Liver (tissue), 9 donors: ENCODE measurements around the gene CPSF4L. TPM values are rescaled to one million over a fixed set of nuclear protein-coding genes. Genes with fewer than 3 reads are reported as not detected.

ENCODE experiments used
- DNase-seq: peaks from one replicate; pipeline ENCODE4 v3.0.0-alpha.2; 2017; ENCODE audit warnings: low spot score
- H3K27ac ChIP-seq, 2 donors: one replicate each; pipeline ENCODE4 v1.7.0; 2013; ENCODE audit warnings: inconsistent platforms in 2 of 2, low read length in 2 of 2, control low read depth in 1 of 2, low read depth in 1 of 2, mild to moderate bottlenecking in 1 of 2
- H3K27me3 ChIP-seq, 4 donors: one replicate each; pipeline versions ENCODE4 v1.6.1 to v1.7.0; 2013; ENCODE audit warnings: low read length in 3 of 4, inconsistent platforms in 1 of 4, mild to moderate bottlenecking in 1 of 4, moderate library complexity in 1 of 4; ENCODE audit not compliant: control insufficient read depth in 4 of 4, insufficient read depth in 4 of 4
- H3K36me3 ChIP-seq, 4 donors: one replicate each; pipeline versions ENCODE4 v1.6.1 to v1.7.0; 2013; ENCODE audit warnings: low read length in 3 of 4, mild to moderate bottlenecking in 3 of 4, low read depth in 1 of 4, moderate library complexity in 1 of 4; ENCODE audit not compliant: control insufficient read depth in 4 of 4, insufficient read depth in 3 of 4
- H3K4me1 ChIP-seq, 4 donors: one replicate each; pipeline versions ENCODE4 v1.6.1 to v1.7.0; 2013; ENCODE audit warnings: low read length in 3 of 4, mild to moderate bottlenecking in 3 of 4, moderate library complexity in 1 of 4; ENCODE audit not compliant: control insufficient read depth in 4 of 4, insufficient read depth in 4 of 4
- H3K4me3 ChIP-seq, 3 donors: one replicate each; pipeline versions ENCODE4 v1.6.1 to v1.7.0; 2013; ENCODE audit warnings: low read length in 3 of 3, control low read depth in 1 of 3, low read depth in 1 of 3, mild to moderate bottlenecking in 1 of 3
- H3K9ac ChIP-seq, 2 donors: one replicate each; pipeline ENCODE4 v1.7.0; 2013; ENCODE audit warnings: low read length in 2 of 2, mild to moderate bottlenecking in 2 of 2, moderate library complexity in 2 of 2, control low read depth in 1 of 2, low read depth in 1 of 2
- H3K9me3 ChIP-seq, 4 donors: one replicate each; pipeline versions ENCODE4 v1.6.1 to v1.7.0; 2013; ENCODE audit warnings: low read length in 3 of 4; ENCODE audit not compliant: control insufficient read depth in 4 of 4
- EGR1 ChIP-seq, 2 donors: IDR thresholded peaks; 2 replicates each; pipeline ENCODE4 v1.6.1; 2016 to 2018; ENCODE audit warnings: antibody characterized with exemption in 2 of 2, low read depth in 2 of 2
- FOXA1 ChIP-seq: IDR thresholded peaks from 2 replicates; pipeline ENCODE4 v1.6.1; 2016; ENCODE audit warnings: antibody characterized with exemption
- FOXA2 ChIP-seq: IDR thresholded peaks from 2 replicates; pipeline ENCODE4 v1.6.1; 2016; ENCODE audit warnings: antibody characterized with exemption
- GABPA ChIP-seq, 2 donors: IDR thresholded peaks in 1 of 2; conservative IDR thresholded peaks in 1 of 2; 2 replicates each; pipeline ENCODE4 v1.6.1; 2016; ENCODE audit warnings: antibody characterized with exemption in 2 of 2, mild to moderate bottlenecking in 1 of 2, moderate library complexity in 1 of 2
- HNF4A ChIP-seq, 2 donors: conservative IDR thresholded peaks; 2 replicates each; pipeline ENCODE4 v1.6.1; 2016; ENCODE audit warnings: antibody characterized with exemption in 2 of 2, mild to moderate bottlenecking in 2 of 2
- HNF4G ChIP-seq: IDR thresholded peaks from 2 replicates; pipeline ENCODE4 v1.6.1; 2016; ENCODE audit warnings: antibody characterized with exemption
- NR2F2 ChIP-seq: IDR thresholded peaks from 2 replicates; pipeline ENCODE4 v1.6.1; 2016; ENCODE audit warnings: antibody characterized with exemption
- RAD21 ChIP-seq, 2 donors: IDR thresholded peaks; 2 replicates each; pipeline ENCODE4 v1.6.1; 2016; ENCODE audit warnings: antibody characterized with exemption in 2 of 2, mild to moderate bottlenecking in 2 of 2
- RXRA ChIP-seq, 2 donors: IDR thresholded peaks; 2 replicates each; pipeline ENCODE4 v1.6.1; 2017 to 2018; ENCODE audit warnings: antibody characterized with exemption in 2 of 2, mild to moderate bottlenecking in 1 of 2
- SP1 ChIP-seq: IDR thresholded peaks from 2 replicates; pipeline ENCODE4 v1.6.1; 2018; ENCODE audit warnings: antibody characterized with exemption, mild to moderate bottlenecking
- TAF1 ChIP-seq: conservative IDR thresholded peaks from 2 replicates; pipeline ENCODE4 v1.6.1; 2016; ENCODE audit warnings: antibody characterized with exemption, mild to moderate bottlenecking
- YY1 ChIP-seq: IDR thresholded peaks from 2 replicates; pipeline ENCODE4 v1.6.1; 2016; ENCODE audit warnings: antibody characterized with exemption, mild to moderate bottlenecking
- WGBS: extraction: QIAGEN DNeasy Blood & Tissue Kit; methylation state at CpG from one replicate; pipeline ENCODE4 v1.1.7; 2013; 5-methylcytosine and 5-hydroxymethylcytosine counted together
- polyA plus RNA-seq, 2 donors: library from polyadenylated mRNA; stranded (reverse) in 1 of 2; unstranded in 1 of 2; fragments of 200-250 nt in 1 of 2; fragments of >200 nt in 1 of 2; fragmentation: Nextera tagmentation in 1 of 2; extraction: Ambion mirVana in 1 of 2; gene quantifications; one replicate each; pipeline versions ENCODE4 v1.2.1 to v1.2.3, GENCODE V29; 2013 to 2015
- total RNA-seq, 2 donors: library from RNA; depleted of rRNA; stranded (reverse); fragments of >200 nt; gene quantifications; one replicate each; pipeline ENCODE4 v1.2.3, GENCODE V29; 2014
- TF ChIP-seq, protein P1 (sequence below): IDR thresholded peaks from 2 replicates; pipeline ENCODE4 v1.6.1; 2016; ENCODE audit warnings: antibody characterized with exemption
- TF ChIP-seq, protein P2 (sequence below): fragments of 150-350 bp; IDR thresholded peaks from 2 replicates; pipeline ENCODE4 v1.5.1; 2017; ENCODE audit warnings: improper control_type of control experiment, low read depth, low read length; ENCODE audit not compliant: missing input control
- TF ChIP-seq, protein P3 (sequence below): IDR thresholded peaks from 2 replicates; pipeline ENCODE4 v1.6.1; 2016; ENCODE audit warnings: antibody characterized with exemption
- TF ChIP-seq, protein P4 (sequence below): IDR thresholded peaks from 2 replicates; pipeline ENCODE4 v1.6.1; 2016; ENCODE audit warnings: antibody characterized with exemption
- TF ChIP-seq, protein P5 (sequence below): IDR thresholded peaks from 2 replicates; pipeline ENCODE4 v1.6.1; 2016; ENCODE audit warnings: antibody characterized with exemption, mild to moderate bottlenecking
- donor health status: healthy.
- donor health status: healthy.
- donor health status: healthy.
- donor health status: healthy.
- donor health status: healthy.

Gene CPSF4L
- total and polyA plus RNA-seq, 4 donors = not detected

DNA sequence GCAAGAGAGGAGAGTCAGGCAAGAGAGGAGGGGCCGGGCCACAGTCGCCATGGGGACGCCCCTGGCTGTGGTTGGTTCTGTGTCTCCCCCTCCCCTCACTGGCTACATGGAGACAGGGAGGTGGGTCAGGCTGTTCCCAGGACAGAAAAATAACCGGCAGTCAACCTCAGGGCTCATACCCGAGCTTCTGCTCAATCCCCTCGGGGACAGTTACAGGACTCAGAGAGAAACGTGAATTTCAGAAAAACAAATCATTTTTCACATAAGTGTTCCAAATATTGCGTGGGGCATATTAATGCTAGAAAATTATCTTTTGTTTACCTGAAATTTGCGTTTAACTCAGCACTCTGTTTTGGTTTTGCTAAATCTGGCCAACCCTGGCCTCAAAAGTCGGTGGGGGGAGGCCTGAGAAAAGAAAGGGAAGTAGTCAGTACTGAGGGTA, 22.2 kb upstream of the CPSF4L start:
- Histone ChIP-seq H3K36me3 (peaks cover 2 to 14% (median 5%) of the 10 kb centered on the region in 4 donors), H3K4me3 (no peak overlapping the region), H3K4me1 (peaks cover 14 to 27% (median 20%) of the 10 kb centered on the region in 4 donors), H3K27me3 (no peaks in the 10 kb centered on the region), H3K27ac (no peak overlapping the region), H3K9ac (no peak overlapping the region), H3K9me3 (no peaks in the 10 kb centered on the region)
- 85% methylated on average over 10 of the region's 10 CpGs for WGBS
- TF ChIP-seq TAF1 = no peak
- TF ChIP-seq SP1 = no peak
- TF ChIP-seq RXRA (IDR thresholded peaks at IDR 0.05) = no peak
- TF ChIP-seq EGR1 (IDR thresholded peaks at IDR 0.05; ENCODE audit: low read depth in 2 of 2) = no peak
- no peak for TF ChIP-seq HNF4G
- no peak for TF ChIP-seq GABPA (IDR thresholded peaks at IDR 0.05 in 1 of 2, conservative IDR thresholded peaks at IDR 0.05 in 1 of 2)
- TF ChIP-seq, protein P1, sequence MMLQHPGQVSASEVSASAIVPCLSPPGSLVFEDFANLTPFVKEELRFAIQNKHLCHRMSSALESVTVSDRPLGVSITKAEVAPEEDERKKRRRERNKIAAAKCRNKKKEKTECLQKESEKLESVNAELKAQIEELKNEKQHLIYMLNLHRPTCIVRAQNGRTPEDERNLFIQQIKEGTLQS = no peak
- TF ChIP-seq NR2F2 = no peak
- TF ChIP-seq FOXA1 = no peak
- TF ChIP-seq, protein P2, sequence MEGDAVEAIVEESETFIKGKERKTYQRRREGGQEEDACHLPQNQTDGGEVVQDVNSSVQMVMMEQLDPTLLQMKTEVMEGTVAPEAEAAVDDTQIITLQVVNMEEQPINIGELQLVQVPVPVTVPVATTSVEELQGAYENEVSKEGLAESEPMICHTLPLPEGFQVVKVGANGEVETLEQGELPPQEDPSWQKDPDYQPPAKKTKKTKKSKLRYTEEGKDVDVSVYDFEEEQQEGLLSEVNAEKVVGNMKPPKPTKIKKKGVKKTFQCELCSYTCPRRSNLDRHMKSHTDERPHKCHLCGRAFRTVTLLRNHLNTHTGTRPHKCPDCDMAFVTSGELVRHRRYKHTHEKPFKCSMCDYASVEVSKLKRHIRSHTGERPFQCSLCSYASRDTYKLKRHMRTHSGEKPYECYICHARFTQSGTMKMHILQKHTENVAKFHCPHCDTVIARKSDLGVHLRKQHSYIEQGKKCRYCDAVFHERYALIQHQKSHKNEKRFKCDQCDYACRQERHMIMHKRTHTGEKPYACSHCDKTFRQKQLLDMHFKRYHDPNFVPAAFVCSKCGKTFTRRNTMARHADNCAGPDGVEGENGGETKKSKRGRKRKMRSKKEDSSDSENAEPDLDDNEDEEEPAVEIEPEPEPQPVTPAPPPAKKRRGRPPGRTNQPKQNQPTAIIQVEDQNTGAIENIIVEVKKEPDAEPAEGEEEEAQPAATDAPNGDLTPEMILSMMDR = no peak
- no peak for TF ChIP-seq YY1
- TF ChIP-seq RAD21 (IDR thresholded peaks at IDR 0.05) = no peak
- TF ChIP-seq, protein P3, sequence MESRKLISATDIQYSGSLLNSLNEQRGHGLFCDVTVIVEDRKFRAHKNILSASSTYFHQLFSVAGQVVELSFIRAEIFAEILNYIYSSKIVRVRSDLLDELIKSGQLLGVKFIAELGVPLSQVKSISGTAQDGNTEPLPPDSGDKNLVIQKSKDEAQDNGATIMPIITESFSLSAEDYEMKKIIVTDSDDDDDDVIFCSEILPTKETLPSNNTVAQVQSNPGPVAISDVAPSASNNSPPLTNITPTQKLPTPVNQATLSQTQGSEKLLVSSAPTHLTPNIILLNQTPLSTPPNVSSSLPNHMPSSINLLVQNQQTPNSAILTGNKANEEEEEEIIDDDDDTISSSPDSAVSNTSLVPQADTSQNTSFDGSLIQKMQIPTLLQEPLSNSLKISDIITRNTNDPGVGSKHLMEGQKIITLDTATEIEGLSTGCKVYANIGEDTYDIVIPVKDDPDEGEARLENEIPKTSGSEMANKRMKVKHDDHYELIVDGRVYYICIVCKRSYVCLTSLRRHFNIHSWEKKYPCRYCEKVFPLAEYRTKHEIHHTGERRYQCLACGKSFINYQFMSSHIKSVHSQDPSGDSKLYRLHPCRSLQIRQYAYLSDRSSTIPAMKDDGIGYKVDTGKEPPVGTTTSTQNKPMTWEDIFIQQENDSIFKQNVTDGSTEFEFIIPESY = no peak
- no peak for TF ChIP-seq FOXA2
- TF ChIP-seq HNF4A (conservative IDR thresholded peaks at IDR 0.05) = no peak
- TF ChIP-seq, protein P4, sequence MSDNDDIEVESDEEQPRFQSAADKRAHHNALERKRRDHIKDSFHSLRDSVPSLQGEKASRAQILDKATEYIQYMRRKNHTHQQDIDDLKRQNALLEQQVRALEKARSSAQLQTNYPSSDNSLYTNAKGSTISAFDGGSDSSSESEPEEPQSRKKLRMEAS = no peak
- TF ChIP-seq, protein P5, sequence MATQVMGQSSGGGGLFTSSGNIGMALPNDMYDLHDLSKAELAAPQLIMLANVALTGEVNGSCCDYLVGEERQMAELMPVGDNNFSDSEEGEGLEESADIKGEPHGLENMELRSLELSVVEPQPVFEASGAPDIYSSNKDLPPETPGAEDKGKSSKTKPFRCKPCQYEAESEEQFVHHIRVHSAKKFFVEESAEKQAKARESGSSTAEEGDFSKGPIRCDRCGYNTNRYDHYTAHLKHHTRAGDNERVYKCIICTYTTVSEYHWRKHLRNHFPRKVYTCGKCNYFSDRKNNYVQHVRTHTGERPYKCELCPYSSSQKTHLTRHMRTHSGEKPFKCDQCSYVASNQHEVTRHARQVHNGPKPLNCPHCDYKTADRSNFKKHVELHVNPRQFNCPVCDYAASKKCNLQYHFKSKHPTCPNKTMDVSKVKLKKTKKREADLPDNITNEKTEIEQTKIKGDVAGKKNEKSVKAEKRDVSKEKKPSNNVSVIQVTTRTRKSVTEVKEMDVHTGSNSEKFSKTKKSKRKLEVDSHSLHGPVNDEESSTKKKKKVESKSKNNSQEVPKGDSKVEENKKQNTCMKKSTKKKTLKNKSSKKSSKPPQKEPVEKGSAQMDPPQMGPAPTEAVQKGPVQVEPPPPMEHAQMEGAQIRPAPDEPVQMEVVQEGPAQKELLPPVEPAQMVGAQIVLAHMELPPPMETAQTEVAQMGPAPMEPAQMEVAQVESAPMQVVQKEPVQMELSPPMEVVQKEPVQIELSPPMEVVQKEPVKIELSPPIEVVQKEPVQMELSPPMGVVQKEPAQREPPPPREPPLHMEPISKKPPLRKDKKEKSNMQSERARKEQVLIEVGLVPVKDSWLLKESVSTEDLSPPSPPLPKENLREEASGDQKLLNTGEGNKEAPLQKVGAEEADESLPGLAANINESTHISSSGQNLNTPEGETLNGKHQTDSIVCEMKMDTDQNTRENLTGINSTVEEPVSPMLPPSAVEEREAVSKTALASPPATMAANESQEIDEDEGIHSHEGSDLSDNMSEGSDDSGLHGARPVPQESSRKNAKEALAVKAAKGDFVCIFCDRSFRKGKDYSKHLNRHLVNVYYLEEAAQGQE = no peak
- DNase-seq = no peak
